Natural killer cell (primary cell): ENCODE results near the gene SRXN1. TPM values are rescaled to one million over a fixed set of nuclear protein-coding genes. Genes with fewer than 3 reads are reported as not detected.

Source experiments
- ATAC-seq, 3 donors: fragments of 150-1000 bp in 2 of 3; fragments of 200-7000 bp in 1 of 3; cut with Tn5 transposase; 1 replicate in 1 of 3; 2 replicates in 2 of 3; pipeline ENCODE4 v1.10.0; 2021; ENCODE audit warnings: mild to moderate bottlenecking in 2 of 3, moderate library complexity in 2 of 3
- DNase-seq, 2 donors: peaks; one replicate each; pipeline versions ENCODE4 v3.0.0 to v3.0.0-alpha.2; 2013 to 2021; ENCODE audit warnings: mixed read lengths in 1 of 2
- H3K27ac ChIP-seq: one replicate; pipeline ENCODE4 v1.5.1; 2013; ENCODE audit warnings: mild to moderate bottlenecking, low read length
- H3K27me3 ChIP-seq: one replicate; pipeline ENCODE4 v1.6.1; 2013; ENCODE audit warnings: low read length; ENCODE audit not compliant: control insufficient read depth, insufficient read depth
- H3K36me3 ChIP-seq: one replicate; pipeline ENCODE4 v1.6.1; 2013; ENCODE audit warnings: low read length; ENCODE audit not compliant: control insufficient read depth, insufficient read depth
- H3K4me1 ChIP-seq: one replicate; pipeline ENCODE4 v1.6.1; 2013; ENCODE audit warnings: low read length; ENCODE audit not compliant: control insufficient read depth, insufficient read depth
- H3K4me3 ChIP-seq: one replicate; pipeline ENCODE4 v1.5.1; 2013; ENCODE audit warnings: low read length
- H3K9me3 ChIP-seq: one replicate; pipeline ENCODE4 v1.6.1; 2013; ENCODE audit warnings: low read length; ENCODE audit not compliant: control insufficient read depth, insufficient read depth
- H3K27ac Mint-ChIP-seq, 2 donors: one replicate each; pipeline ENCODE4 v1.8.0; 2022; ENCODE audit warnings: mild to moderate bottlenecking in 2 of 2, mixed read lengths in 2 of 2, moderate library complexity in 1 of 2
- H3K27me3 Mint-ChIP-seq, 2 donors: one replicate each; pipeline ENCODE4 v1.8.0; 2022; ENCODE audit warnings: low read depth in 2 of 2, mixed read lengths in 2 of 2
- H3K36me3 Mint-ChIP-seq: one replicate; pipeline ENCODE4 v1.8.0; 2022; ENCODE audit warnings: mixed read lengths
- H3K4me1 Mint-ChIP-seq, 2 donors: one replicate each; pipeline ENCODE4 v1.8.0; 2022; ENCODE audit warnings: mixed read lengths in 2 of 2
- H3K4me3 Mint-ChIP-seq: one replicate; pipeline ENCODE4 v1.8.0; 2022; ENCODE audit warnings: mild to moderate bottlenecking, moderate library complexity, mixed read lengths
- H3K9me3 Mint-ChIP-seq, 2 donors: one replicate each; pipeline ENCODE4 v1.8.0; 2022; ENCODE audit warnings: mixed read lengths in 2 of 2
- WGBS: methylation state at CpG from one replicate; pipeline ENCODE4 v1.1.7; 2013; ENCODE audit warnings: missing lambda C conversion rate; ENCODE audit not compliant: insufficient coverage; 5-methylcytosine and 5-hydroxymethylcytosine counted together
- intact Hi-C: fragments of 100-400 bp; cut with micrococcal nuclease; formaldehyde crosslinking; loops from one replicate; pipeline ENCODE4 v1.14.2; 2022
- total RNA-seq, 4 donors: library from RNA; stranded (reverse); fragments of 120-200 nt in 1 of 4; gene quantifications; one replicate each; pipeline versions ENCODE4 v1.2.3 to v1.2.4, GENCODE V29; 2013 to 2022
- TF ChIP-seq, protein P1 (sequence below): fragments of 200-600 bp; IDR thresholded peaks from one replicate; pipeline ENCODE4 v1.8.0; 2022; ENCODE audit warnings: antibody characterized with exemption

Gene SRXN1
- total RNA-seq, 3 donors from 2014 or later (not counting 1 experiment from before 2014, with no cell fraction given): 9.1 to 16.7 (median 11.6) TPM

DNA sequence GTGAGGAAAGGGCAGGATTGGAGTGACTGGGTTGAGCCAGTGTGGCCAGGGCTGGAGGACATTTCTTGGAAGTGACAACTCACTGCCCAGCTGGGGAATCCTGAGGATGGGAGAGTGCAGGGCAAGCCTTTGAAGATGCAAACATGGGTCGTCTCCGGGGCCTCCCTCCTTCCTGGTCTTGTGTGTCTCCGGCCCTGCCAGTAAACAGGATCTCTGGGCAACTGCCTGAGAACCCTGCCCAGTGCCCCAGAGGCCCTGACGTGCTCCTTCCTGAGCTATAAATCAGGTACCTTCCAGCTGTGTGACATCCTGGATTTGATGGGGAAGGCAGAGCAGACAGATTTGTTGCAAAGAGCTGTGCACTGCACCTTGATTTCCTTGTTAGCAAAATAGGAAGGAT lies 30.0 kb downstream of the SRXN1 start:
- H3K4me1 ChIP-seq: no peaks in the 10 kb centered on the region
- WGBS: 27% methylated on average over 4 of the region's 4 CpGs
- H3K27me3 ChIP-seq: no peaks in the 10 kb centered on the region
- TF ChIP-seq, protein P1, sequence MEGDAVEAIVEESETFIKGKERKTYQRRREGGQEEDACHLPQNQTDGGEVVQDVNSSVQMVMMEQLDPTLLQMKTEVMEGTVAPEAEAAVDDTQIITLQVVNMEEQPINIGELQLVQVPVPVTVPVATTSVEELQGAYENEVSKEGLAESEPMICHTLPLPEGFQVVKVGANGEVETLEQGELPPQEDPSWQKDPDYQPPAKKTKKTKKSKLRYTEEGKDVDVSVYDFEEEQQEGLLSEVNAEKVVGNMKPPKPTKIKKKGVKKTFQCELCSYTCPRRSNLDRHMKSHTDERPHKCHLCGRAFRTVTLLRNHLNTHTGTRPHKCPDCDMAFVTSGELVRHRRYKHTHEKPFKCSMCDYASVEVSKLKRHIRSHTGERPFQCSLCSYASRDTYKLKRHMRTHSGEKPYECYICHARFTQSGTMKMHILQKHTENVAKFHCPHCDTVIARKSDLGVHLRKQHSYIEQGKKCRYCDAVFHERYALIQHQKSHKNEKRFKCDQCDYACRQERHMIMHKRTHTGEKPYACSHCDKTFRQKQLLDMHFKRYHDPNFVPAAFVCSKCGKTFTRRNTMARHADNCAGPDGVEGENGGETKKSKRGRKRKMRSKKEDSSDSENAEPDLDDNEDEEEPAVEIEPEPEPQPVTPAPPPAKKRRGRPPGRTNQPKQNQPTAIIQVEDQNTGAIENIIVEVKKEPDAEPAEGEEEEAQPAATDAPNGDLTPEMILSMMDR: no peak
- Mint-ChIP-seq H3K4me1 (no peaks in the 10 kb centered on the region), H3K9me3 (no peaks in the 10 kb centered on the region), H3K27me3 (peaks cover 20 to 36% of the 10 kb centered on the region in 2 donors), H3K27ac (no peak overlapping the region), H3K36me3 (no peaks in the 10 kb centered on the region), H3K4me3 (no peak overlapping the region)
- ATAC-seq (no peak), DNase-seq (no peak)
- no peak overlapping the region for H3K27ac ChIP-seq
- H3K36me3 ChIP-seq: no peaks in the 10 kb centered on the region
- intact Hi-C loops: no loop called here
- no peaks in the 10 kb centered on the region for H3K9me3 ChIP-seq
- H3K4me3 ChIP-seq: no peak overlapping the region

DNA sequence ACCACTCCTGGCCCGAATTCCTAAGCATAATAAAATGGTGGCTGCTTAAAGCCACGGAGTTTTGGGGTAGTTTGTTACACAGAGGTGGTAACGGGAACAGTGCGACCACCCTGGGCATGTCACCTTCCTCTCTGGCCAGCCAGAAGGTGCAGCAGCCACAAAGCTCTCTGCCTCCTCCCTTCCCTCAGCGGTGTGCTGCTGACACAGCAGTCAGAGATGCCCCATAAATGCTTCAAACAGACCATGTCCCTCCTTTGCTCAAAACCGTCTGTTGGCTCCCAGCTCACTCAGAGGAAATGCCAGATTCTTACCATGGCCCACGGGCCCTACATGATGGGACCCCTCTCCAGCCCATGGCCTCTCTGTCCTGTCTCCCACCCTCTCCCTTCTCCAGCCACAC lies 30.8 kb downstream of the SRXN1 start:
- Histone ChIP-seq H3K27me3 (no peaks in the 10 kb centered on the region), H3K36me3 (no peaks in the 10 kb centered on the region), H3K9me3 (no peaks in the 10 kb centered on the region), H3K4me1 (no peaks in the 10 kb centered on the region), H3K4me3 (no peak overlapping the region), H3K27ac (no peak overlapping the region)
- peaks cover 23 to 44% of the 10 kb centered on the region in 2 donors for H3K27me3 Mint-ChIP-seq
- H3K4me3 Mint-ChIP-seq: no peak overlapping the region
- ATAC-seq (no peak), DNase-seq (no peak)
- WGBS: 51% methylated on average over 7 of the region's 7 CpGs
- H3K4me1 Mint-ChIP-seq: no peaks in the 10 kb centered on the region
- no peak overlapping the region for H3K27ac Mint-ChIP-seq
- TF ChIP-seq, protein P1: no peak
- intact Hi-C loops: no loop called here
- no peaks in the 10 kb centered on the region for H3K36me3 Mint-ChIP-seq
- peaks cover 0 to 2% of the 10 kb centered on the region in 2 donors for H3K9me3 Mint-ChIP-seq

DNA sequence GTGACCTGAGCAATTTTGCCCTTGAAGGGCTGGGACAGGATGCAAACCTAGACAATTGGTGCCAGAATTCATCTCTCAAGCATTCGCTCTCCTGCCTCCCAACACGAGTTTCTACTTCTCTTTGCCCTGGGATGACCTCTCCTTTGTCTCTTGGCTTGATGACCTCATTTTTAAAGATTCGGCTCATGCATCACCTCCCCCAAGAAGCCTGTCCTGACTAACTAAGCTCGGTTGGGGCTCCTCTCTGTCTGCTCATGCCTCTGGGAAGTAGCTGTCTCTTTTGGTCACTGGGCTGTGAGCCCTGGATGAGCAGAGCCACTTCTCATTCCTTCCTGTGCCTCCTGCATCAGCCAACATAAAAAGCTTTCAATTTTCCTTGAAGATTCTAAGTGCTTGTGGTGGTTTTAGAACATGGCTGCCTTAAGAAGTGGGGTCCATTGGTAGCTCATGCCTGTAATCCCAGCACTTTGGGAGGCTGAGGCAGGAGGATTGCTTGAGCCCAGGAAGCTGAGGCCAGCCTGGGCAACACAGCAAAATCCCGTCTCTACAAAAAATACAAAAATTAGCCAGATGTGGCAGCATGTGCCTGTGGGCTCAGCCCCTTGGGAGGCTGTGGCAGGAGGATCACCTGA lies 31.8 kb downstream of the SRXN1 start:
- 67% methylated on average over 5 of the region's 5 CpGs for WGBS
- Histone ChIP-seq H3K9me3 (no peaks in the 10 kb centered on the region), H3K4me1 (no peaks in the 10 kb centered on the region), H3K4me3 (no peak overlapping the region), H3K27ac (no peak overlapping the region), H3K27me3 (no peaks in the 10 kb centered on the region), H3K36me3 (no peaks in the 10 kb centered on the region)
- H3K36me3 Mint-ChIP-seq: no peaks in the 10 kb centered on the region
- intact Hi-C loops: no loop called here
- H3K9me3 Mint-ChIP-seq: peaks cover 0 to 2% of the 10 kb centered on the region in 2 donors
- ATAC-seq: no peak
- no peak overlapping the region for H3K4me3 Mint-ChIP-seq
- DNase-seq: no peak
- H3K27me3 Mint-ChIP-seq: peaks cover 22 to 45% of the 10 kb centered on the region in 2 donors
- H3K27ac Mint-ChIP-seq: no peak overlapping the region
- no peaks in the 10 kb centered on the region for H3K4me1 Mint-ChIP-seq
- TF ChIP-seq, protein P1: no peak

DNA sequence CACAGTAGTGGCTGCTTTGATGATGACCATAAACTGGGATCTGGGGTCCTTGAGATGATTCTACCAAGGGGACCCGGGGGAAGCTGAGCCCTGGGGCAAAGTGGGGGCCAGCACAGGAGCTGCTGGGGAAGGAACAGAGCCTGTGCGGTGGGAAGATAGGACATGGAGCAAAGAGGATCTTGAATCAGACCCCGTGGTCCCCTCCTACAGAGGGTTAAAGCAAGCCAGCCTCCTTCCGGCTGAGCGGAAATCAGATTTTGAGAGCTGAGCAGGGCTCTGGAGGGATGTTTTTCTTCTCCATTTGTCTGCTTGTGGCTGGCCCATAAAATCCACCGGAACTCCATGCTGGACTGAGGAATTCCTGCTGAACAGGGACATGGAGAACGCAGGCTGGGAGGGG lies 32.8 kb downstream of the SRXN1 start:
- H3K9me3 Mint-ChIP-seq: peaks cover 0 to 2% of the 10 kb centered on the region in 2 donors

More for the DNA sequence above, 32.8 kb downstream of the SRXN1 start:
- Histone ChIP-seq H3K36me3 (no peaks in the 10 kb centered on the region), H3K27me3 (no peaks in the 10 kb centered on the region), H3K27ac (no peak overlapping the region), H3K4me1 (no peaks in the 10 kb centered on the region), H3K4me3 (no peak overlapping the region), H3K9me3 (no peaks in the 10 kb centered on the region)
- WGBS: 43% methylated on average over 7 of the region's 7 CpGs
- no peak overlapping the region for H3K4me3 Mint-ChIP-seq
- no peak overlapping the region for H3K27ac Mint-ChIP-seq
- H3K36me3 Mint-ChIP-seq: no peaks in the 10 kb centered on the region
- H3K4me1 Mint-ChIP-seq: no peaks in the 10 kb centered on the region
- intact Hi-C loops: no loop called here
- peaks cover 22 to 50% of the 10 kb centered on the region in 2 donors for H3K27me3 Mint-ChIP-seq
- DNase-seq: no peak
- no peak for ATAC-seq
- TF ChIP-seq, protein P1: no peak
